ENCODE measurements around the gene FRS3.
A peak's percentile ranks its signal among the peaks of the same experiment; 100 is the strongest.

The FRS3 gene

GRCh38 chr6:41733707-41734665 lies 45.7 kb downstream of the FRS3 start:
- peak overlapping the region; percentile 70 for H3K4me3 ChIP-seq (ENCODE audit: low read depth, low read length)
- TF ChIP-seq CTCF (IDR thresholded peaks at IDR 0.05; ENCODE audit: borderline replicate concordance, insufficient read depth, low read depth, low read length): no peak

- peak overlapping the region; percentile 70 for H3K4me3 ChIP-seq (ENCODE audit: low read depth, low read length)
- no peak for TF ChIP-seq CTCF (IDR thresholded peaks at IDR 0.05; ENCODE audit: borderline replicate concordance, insufficient read depth, low read depth, low read length)
Observed at GRCh38 chr6:41733360-41733706, 46.4 kb downstream of the FRS3 start.

- no peak for TF ChIP-seq CTCF (IDR thresholded peaks at IDR 0.05; ENCODE audit: borderline replicate concordance, insufficient read depth, low read depth, low read length)
- H3K4me3 ChIP-seq (ENCODE audit: low read depth, low read length): peak overlapping the region; percentile 70
Observed at GRCh38 chr6:41732591-41733359, 46.9 kb downstream of the FRS3 start.

- no peak for TF ChIP-seq CTCF (IDR thresholded peaks at IDR 0.05; ENCODE audit: borderline replicate concordance, insufficient read depth, low read depth, low read length)
- H3K4me3 ChIP-seq (ENCODE audit: low read depth, low read length): peak overlapping the region; percentile 70
Observed at GRCh38 chr6:41732149-41732548, 47.6 kb downstream of the FRS3 start.

- no peak for TF ChIP-seq CTCF (IDR thresholded peaks at IDR 0.05; ENCODE audit: borderline replicate concordance, insufficient read depth, low read depth, low read length)
- H3K4me3 ChIP-seq (ENCODE audit: low read depth, low read length): peak overlapping the region; percentile 70
Observed at GRCh38 chr6:41731561-41732086, 48.1 kb downstream of the FRS3 start.

GRCh38 chr6:41730531-41731436 lies 48.9 kb downstream of the FRS3 start:
- H3K4me3 ChIP-seq (ENCODE audit: low read depth, low read length): peak overlapping the region; percentile 70

More at GRCh38 chr6:41730531-41731436, 48.9 kb downstream of the FRS3 start:
- TF ChIP-seq CTCF (IDR thresholded peaks at IDR 0.05; ENCODE audit: borderline replicate concordance, insufficient read depth, low read depth, low read length): no peak
